ENCODE data around the gene APOLD1.
"Not testable (repeated sequence)": the region's sequence is repeated elsewhere in the genome, so short reads cannot be mapped to it uniquely, and the experiment has no call there.

APOLD1 gene

DNA sequence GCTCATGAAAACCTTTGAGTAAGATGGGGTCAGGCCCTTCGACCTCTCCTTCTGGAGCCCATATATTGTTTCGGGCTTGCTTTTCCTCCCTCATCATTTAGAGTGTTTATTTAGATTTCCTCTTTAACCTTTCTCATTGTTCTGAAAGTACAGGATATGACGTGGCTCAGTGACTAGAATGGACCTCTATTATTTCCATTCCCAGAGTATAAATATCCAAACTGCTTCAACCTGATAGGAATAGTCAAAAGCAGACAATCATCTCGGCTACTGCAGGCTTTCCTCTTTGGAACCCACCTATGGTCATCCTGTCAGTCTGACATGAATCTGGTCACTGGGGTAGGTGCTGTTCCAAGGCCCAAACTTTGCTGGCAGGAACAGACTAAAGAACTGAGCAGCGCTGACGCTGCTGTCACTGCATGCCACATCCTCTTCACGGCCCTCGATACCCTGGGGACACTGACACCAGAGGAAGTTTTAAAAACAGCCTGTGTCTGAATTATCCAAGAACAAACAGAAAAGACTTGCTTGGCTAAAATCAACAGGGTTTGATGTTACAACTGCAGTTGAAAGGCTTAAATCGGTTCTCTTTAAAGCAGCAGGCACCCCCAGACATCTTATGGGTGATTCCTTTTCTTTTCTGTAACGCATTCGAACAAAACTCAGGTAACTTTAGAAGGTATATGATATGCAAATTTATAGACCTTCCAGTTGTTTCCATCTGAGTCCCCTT is 22.7 kb downstream of the APOLD1 start:
- no peak for DNase-seq (ENCODE audit: low read depth)

DNA sequence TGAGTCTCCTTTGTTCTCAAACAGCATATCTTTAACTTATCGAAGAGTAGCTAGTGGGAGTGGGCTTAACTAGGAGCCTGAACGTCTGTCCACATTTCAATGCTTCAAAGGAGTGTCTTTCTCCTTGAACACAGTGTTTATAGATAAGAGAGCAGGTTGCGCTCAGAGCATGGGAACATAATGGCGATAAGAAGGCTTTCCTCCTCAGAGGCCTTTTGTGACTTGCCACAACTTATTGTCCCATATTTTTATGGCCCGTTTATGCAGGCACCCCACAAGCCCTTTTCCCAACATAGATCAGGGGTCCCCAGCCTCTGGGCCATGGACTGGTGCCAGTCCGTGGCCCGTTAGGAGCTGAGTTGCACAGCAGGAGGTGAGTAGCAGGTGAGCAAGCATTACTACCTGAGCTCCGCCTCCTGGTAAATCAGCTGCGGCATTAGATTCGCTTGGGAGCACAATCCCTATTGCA is 25.1 kb downstream of the APOLD1 start:
- DNase-seq (ENCODE audit: low read depth), result no peak

DNA sequence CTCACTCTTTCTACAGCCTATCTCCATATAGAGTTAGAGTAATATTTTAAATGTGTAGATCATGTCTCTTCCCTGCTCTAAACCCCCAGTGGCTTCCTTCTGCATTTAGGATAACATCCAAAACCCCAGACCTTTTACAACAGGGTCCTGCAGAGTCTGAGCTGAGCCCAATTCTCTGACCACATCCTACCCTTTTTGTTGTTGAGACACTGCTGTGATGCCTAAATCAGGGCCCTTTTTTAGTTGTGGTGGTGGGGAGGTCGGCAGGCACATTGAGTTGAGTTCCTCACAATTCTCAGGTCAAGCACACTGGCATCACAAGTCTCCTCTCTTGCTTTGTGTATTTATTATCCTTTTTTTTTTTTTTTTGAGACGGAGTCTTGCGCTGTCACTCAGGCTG is 25.9 kb downstream of the APOLD1 start:
- DNase-seq (ENCODE audit: low read depth), result no peak

DNA sequence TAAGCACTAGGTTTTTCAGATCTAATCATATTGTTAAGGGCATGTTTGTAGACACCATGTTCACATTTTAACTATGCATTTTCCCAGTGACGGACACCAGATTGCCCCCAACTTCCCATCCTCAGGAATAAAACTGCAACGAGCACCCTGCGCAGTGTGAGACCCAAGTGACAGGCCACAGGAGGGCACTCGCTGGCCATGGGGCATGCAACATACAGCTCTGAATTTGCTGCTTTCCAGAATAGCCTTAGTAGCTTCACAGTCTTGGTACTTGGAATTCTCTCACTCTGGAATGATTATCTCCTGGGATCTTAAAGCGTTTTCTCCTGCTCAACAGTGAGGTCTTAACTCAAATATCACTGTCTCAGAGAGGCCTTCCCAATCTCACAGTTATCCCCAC is 26.7 kb downstream of the APOLD1 start:
- no peak for DNase-seq (ENCODE audit: low read depth)

DNA sequence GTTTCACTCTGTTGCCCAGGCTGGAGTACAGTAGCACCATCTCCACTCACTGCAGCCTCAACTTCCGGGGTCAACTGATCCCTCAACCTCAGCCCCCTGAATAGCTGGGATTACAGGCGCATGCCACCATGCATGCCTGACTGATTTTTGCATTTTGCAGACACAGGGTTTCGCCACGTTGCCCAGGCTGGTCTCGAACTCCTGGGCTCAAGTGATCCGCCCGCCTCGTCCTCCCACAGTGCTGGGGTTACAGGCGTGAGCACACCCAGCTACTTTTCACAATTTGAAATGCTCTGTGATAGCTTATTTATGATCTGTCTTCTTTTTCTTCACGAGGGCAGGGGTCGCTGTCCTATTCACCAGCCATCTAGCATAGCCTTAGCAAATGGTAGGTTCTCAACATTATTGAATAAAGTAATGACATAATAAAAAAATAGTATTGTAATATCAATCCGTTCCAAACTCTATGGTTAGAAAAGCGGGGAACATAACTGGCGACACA is 27.2 kb downstream of the APOLD1 start:
- no peak for DNase-seq (ENCODE audit: low read depth)

DNA sequence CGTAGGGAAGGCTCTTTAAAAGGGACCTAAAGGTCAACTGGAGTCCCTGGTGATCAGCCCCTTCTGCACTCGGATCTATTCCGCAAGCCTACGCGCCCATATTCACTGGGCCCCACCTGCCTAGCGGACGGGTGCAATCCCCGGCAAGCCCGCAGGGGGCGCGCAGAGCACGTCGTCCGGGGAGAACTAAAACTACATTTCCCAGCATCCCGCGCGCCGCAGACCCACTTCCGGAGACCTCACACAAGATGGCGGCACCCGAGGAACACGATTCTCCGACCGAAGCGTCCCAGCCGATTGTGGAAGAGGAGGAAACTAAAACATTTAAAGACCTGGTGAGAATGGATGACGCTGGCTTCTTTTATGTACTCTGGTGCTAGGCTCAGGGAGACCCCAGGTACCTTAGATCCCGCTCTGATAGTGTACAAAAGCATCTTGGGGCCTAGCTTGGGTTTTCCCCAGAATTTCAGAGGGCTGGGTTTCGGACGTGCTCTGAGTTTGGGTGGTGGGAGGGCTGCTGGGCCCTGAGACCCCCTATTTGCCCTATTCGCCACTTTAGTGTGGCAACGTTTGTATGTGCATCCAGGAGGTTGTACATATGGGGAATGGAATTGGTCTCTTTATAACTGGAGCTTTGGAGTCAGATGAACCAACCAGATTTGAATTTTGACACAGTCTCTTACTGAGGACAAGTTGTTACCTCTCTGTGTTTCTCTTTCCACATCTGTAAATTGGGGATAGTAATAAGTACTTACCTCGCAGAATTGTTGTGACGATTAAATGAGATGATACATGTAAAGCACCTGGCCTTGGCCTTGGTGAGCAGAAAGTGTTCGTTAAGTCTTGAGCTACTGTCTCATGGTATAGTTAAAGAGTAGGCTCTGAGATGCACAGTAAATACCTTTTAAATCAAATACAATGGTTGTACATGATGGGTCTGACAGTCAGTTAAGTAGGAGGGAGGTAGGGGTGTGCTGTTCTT is 28.0 kb downstream of the APOLD1 start, which contains the start of gene DDX47:
DDX47 (plus strand) TSS at position 227 of the 982 bp plus-strand sequence; CDS start at position 249, 22 bp downstream.
- DNase-seq (ENCODE audit: low read depth), result peak; percentile 76

DNA sequence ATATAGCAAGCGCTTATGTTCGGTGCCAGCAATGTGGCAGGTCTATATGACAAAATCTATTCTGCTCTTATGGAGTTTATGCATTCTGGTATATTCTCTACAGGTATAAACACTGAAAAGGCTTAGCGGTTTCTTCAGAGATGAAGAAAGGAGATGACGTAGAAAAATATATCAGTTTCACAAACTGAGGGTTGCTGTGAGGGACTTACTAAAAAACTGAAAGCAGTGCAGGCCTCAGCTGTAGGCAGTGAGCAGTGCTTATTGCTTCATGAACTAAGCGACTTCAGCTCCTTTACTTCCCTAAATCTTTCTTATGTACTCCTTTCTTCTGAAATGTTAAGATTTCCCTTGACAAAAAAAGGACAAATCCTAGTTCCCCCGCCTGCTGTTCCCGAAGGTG is 32.2 kb downstream of the APOLD1 start:
- DNase-seq (ENCODE audit: low read depth), result no peak

DNA sequence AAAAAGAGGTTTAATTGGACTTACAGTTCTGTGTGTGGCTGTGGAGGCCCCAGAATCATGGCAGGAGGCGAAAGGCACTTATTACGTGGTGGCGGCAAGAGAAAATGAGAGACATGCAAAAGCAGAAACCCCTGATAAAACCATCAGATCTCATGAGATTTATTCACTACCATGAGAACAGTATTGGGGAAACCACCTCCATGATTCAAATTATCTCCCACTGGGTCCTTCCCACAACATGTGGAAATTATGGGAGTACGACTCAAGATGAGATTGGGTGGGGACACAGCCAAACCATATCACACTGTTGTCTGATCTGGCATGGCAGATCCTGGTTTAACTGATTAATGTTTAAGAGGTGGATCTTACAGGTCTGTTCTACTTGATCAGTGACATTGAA is 33.2 kb downstream of the APOLD1 start:
- DNase-seq (ENCODE audit: low read depth), result no peak

DNA sequence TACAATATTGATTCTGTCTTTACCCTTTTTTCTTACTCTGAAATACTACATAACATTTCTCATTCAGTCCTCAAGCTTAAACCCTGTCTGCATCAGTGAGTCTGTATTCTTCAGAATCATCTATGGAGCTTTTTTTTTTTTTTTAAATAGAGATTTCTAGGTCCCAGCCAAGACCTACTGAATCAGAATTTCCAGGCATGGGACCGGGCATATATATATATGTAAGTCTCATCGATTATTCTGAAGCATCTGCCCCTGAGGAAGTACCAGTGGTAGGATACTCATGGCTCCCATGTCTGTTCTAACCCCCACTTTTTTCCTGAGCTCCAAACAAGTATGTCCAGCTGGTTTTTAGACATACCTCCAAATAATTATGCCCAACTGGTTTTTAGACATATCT is 33.8 kb downstream of the APOLD1 start:
- no peak for DNase-seq (ENCODE audit: low read depth)

DNA sequence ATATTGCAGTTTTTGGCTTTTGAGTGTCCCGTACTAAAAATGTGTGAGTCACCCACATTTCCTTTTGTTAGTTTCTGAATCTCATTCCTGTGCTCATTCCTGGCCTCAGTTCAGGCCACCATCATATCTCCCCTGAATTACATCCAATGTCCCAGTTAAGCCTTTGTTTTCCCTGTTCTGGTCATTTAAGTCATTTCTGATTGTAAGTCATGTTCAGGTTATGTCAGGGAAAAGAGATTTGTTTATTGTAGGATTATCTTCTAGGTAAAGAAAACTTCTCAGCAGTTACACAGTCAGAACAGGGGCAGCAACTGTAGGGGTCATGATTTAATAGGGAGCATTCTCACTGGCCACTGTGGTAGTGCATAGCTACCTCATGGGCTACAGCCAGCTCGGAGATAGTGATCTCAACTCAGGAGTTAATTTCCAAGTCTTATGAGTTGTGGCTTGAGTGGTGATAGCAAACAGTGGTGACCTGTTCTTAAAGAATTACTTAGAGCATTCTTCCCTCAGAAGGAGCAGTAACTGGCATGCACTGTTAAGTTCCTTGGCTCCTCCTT is 34.4 kb downstream of the APOLD1 start:
- DNase-seq (ENCODE audit: low read depth), result peak; percentile 61

DNA sequence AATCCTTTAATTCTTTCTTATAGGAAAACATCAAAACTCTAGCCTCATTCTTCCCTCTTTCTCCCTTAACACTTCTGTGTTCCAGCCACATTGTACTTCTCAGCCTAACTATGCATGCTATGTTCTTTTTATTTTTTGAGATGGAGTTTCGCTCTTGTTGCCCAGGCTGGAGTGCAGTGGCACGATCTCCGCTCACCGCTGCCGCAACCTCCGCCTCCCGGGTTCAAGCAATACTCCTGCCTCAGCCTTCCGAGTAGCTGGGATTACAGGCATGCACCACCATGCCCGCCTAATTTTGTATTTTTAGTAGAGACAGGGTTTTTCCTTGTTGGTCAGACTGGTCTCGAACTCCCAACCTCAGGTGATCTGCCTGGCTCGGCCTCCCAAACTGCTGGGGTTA is 34.9 kb downstream of the APOLD1 start:
- not testable (repeated sequence) for DNase-seq (ENCODE audit: low read depth)

DNA sequence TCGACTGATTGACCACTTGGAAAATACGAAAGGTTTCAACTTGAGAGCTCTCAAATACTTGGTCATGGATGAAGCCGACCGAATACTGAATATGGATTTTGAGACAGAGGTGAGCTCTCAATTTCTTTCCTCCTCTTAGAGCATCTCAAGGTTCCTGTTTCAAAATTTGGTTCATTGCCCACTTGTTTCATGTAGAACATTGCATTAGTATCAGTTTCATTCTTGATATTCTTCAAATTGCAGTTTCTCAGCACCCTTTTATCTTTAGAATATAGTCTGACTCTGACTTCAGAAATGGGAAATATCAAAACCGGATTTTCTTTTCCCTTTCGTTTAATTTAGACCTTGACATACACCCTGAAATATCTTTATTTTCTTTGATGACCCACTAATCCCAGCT is 36.5 kb downstream of the APOLD1 start:
- DNase-seq (ENCODE audit: low read depth), result no peak

DNA sequence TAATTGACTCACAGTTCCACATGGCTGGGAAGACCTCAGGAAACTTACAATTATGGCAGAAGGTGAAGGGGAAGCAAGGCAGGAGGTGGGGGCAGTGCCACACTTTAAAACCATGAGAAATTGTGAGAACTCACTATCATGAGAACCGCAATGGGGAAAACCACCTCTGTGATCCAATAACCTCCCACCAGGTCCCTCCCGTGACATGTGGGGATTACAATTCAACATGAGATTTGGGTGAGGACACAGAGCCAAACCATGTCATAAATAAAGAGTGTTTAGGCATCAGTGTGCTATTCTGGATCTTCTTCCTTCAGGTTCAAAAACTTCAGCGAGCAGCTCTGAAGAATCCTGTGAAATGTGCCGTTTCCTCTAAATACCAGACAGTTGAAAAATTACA is 37.4 kb downstream of the APOLD1 start:
- no peak for DNase-seq (ENCODE audit: low read depth)

DNA sequence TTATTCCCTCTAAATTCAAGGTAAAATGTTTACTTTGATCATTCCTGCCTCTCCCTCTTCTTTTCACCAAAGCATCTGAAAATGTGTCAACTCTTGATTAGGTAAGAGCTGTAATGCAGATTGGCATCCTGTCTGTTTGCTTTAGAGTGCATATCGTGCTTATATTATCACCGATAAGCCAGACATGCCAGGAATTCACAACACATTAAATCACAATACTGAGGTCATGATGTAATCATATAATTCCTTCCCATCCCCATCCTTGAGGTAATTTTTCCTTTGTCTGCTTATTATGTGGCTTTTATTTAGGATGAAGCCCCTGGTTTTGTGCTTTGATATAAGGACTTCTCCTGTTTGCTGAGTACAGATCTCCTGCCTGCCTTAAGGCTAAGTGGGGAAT is 37.8 kb downstream of the APOLD1 start:
- no peak for DNase-seq (ENCODE audit: low read depth)

DNA sequence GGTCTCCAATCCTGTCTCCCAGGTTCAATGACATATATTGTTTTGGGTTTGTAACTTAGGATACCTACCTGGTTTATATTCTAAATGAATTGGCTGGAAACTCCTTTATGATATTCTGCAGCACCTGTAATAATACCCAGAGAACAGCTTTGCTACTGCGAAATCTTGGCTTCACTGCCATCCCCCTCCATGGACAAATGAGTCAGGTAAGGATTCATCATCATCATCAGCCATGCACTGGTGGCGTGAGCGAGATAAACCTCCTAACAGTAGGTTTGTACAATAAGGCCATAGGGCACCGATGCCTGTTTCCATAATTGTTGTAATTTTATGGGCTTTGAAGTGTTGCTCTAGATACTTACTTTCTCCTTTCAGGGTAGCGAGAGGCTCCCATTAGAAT is 38.4 kb downstream of the APOLD1 start:
- no peak for DNase-seq (ENCODE audit: low read depth)

DNA sequence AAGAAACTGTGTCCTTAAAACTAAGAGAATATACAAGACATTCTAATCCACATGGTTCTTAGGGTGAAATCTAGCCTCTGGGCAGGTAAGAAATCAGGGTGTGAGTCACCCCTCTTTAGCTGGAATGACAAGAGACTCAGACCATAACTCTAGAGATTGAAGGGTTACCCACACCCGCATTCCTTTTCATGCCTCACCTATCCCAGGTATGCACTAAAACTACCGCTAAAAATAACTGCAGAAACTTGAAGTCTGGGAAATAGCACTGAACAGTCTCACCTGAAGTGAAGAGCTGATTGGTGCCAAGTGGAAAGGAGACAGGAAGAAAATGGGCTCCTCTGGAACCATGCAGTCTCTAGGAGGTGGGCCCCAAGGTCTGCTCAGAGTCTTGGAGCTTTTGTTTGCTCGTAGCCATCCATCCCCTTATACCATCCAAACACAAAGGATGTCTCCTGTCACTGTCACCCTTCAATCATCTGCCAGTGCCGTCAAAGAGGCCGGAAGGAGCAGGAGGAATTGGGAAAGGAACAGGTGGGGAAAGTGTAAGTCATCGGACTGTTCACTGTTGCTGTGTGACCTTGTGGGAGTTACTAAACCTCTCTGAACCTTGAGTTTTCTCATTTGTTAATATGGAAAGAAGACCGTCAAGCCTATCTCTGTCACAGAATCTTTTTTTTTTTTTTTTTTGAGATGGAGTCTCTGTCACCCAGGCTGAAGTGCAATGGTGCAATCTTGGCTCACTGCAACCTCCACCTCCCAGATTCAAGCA is 50.1 kb downstream of the APOLD1 start:
- DNase-seq (ENCODE audit: low read depth), result no peak

DNA sequence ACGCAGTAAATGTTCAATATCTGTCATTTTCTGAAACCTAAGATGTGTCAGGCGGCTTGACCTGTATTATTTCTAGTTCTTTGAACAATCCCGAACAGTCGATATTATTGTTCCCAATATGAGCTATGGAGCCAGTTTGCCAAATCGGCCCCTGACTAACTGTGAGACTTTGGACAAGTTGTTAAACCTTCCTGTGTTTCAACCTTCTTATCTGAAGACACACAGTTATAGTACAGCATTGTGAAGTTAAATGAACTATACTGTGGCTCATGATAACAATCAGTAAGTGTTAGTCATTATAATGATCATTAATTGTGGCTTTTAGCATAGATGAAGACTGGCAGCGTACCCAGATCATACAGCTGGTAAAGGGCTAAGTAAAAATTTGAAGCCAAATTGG is 51.1 kb downstream of the APOLD1 start:
- no peak for DNase-seq (ENCODE audit: low read depth)

DNA sequence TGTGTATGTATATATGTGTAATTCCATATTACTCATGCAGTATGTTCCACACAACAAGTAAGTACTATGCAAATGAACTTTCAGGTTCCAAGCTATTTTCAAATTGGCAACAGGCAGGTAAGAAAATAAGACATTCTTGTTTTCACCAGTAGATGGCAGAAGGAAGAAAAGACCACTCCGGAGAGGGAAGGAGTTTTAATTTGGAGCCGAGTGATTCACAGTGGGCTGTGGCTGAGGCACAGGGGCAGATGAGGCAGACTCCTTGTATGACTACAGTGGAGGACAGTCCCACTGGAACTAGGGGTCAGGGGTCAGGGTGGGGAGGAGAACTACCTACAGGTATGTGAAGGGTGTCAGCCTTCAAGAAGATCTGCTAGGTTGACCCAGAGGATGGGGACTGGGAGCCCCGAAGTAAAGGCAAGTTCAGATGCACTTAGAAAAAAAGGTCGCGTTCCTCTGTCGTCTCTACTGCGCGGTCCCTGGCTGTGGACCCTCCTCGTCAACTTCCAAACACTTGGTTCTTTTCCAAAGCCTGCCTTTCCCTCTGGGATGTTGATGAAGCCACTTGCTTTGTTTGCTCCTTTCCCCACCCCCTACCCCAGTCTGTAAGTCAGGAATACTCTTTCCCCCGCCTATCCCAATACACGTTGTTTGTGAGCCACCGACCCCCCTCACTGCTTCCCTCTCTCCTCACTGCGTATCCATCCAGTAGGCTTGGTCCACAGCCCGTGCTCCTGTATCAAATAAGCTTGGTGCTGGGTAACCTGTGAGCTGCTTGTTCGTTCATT is 51.8 kb downstream of the APOLD1 start:
- DNase-seq (ENCODE audit: low read depth), result peak; percentile 55

DNA sequence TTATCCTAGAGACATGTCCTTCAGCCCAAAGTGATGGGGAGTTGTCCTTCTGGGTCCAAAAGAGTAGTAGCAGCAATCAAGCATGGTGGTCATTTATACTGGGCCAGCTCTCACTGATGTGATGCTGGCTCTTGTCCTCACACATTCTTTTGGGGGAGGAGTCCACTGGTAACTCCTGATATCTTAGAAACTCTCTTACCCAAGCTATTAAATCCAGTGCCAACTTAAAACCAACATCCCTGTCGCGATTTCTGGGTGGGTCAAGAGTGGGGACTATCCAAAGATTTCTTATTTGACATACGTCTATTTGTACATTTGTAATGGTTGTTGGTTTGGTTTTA is 52.3 kb downstream of the APOLD1 start:
- no peak for DNase-seq (ENCODE audit: low read depth)

DNA sequence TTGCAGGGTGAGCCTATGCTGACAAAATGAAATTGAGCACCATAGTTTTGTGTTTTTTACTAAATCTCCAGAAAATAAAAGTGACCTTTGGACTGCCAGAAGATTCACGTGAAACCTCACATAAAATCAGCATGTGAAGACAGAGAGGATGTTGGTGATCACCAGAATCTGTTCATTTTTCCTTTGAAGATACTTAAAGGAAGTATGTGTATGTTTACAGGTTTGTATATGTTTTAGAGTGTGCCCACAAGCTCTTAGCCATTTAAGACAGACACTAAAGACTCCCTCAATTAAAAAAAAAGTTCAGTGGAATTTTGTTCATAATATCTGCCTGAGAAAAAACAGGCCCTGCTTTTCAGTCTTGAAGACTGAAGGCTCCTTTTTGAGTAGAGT is 53.5 kb downstream of the APOLD1 start:
- DNase-seq (ENCODE audit: low read depth), result no peak

DNA sequence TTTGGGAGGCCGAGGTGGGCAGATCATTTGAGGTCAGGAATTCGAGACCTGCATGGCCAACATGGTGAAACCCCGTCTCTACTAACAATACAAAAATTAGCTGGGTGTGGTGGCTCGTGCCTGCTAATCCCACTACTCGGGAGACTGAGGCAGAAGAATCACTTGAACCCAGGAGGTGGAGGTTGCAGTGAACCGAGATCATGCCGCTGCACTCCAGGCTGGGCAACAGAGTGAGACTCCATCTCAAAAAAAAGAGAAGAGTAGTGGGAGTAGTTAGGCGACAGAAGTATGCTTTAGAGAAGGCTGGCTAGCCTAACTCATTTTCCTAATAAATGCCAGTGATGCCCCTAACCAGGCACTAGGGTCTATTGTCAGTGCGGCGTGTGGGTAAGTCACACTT is 54.0 kb downstream of the APOLD1 start:
- DNase-seq (ENCODE audit: low read depth), result not testable (repeated sequence)
